Activated CD4-positive, CD25-positive, alpha-beta regulatory T cell treated with anti-CD3 and anti-CD28 coated beads, Interleukin-2, amount 50 U/mL, for 16 hours (primary cell): ENCODE data around the gene ISM2.
"Not testable (repeated sequence)": the region's sequence is repeated elsewhere in the genome, so short reads cannot be mapped to it uniquely, and the experiment has no call there.

ENCODE experiments used
- DNase-seq: peaks from one replicate; pipeline ENCODE4 v3.0.0-alpha.2; 2020; ENCODE audit warnings: low read depth, low spot score

Gene ISM2

DNA sequence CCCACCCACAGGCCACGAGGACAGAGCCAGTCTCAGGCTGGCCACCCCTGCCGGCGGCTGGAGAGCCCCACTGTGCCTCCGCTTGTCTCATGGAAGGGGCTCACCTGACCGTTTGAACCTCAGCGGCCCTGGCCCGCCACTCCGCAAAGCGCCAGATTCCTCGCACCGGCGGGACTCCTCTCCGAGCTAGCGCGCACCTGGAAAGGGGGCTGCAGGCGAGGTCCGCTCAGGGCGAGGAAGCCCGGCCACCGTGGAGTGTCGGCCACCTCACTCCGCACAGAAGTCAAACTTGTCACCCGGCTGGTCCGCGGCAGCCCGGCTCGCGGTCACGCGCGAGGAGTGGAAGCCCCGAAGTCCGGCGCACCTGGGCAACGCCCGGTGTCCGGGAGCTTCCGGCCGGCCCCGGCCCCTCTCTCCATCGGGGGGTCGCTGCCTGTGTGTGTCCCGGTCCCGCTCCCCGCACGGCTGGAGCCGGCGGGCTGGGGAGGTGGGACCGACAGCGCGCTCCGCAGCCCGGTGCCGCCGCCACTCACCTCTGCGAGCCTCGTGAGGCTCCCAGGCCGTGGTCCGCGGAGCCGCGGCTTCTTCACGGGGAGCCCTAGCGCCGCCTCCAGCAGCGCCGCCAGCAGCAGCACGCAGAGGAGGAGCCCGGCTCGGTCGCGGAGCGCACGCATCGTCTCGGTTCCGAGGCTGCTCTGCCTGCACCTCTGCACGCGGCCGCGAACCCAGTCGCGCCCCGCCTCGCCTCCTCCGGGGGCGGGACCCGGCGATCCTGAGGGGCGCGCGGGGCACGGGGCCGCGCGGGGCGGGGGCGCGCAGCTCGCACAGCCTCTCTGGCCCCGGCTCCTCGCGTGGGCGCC is at the start of gene ISM2:
Gene ISM2, minus strand, starts transcription at position 697 of the 860 bp plus-strand sequence. Its CDS starts 23 bp downstream, at position 674.
- DNase-seq: no peak

DNA sequence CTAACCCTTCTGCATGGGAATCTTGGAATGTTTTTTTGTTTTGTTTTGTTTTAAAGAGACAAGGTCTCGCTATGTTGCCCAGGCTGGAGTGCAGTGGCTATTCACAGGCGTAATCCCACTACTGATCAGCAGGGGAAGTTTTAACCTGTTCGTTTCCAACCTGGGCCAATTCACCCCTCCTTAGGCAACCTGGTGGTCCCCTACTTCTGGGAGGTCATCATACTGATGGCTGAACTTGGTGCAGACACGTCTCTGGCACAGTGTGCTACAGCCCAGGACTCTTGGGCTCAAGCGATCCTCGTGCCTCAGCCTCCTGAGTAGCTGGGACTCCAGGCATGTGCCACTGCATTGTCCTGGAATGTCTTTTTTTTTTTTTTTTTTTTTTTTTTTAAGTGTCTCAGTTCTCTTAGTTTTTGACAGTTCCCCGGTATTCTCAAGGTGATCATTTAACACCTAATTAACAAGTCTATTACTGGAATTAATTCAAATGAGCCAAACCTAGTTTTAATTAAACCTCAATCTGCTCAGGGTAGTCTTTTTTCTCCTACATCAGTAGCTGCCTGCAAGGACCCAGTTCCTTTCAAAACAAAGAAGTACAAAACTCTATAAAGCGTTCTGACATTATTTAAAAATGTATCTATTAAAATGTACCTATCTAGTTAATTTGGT is 49.0 kb upstream of the ISM2 start:
- no peak for DNase-seq

DNA sequence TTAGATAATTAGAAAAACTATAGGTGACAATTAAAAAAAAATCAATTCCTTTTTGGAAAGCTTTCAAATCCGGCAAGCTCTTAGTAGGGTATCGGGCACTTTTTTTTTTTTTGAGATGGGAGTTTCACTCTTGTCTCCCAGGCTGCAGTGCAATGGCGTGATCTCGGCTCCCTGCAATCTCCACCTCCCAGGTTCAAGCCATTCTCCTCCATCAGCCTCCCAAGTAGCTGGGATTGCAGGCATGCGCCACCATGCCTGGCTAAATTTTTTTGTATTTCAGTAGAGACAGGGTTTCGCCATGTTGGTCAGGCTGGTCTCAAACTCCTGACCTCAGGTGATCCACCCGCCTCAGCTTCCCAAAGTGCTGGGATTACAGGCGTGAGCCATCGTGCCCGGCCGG is 46.6 kb upstream of the ISM2 start:
- not testable (repeated sequence) for DNase-seq

DNA sequence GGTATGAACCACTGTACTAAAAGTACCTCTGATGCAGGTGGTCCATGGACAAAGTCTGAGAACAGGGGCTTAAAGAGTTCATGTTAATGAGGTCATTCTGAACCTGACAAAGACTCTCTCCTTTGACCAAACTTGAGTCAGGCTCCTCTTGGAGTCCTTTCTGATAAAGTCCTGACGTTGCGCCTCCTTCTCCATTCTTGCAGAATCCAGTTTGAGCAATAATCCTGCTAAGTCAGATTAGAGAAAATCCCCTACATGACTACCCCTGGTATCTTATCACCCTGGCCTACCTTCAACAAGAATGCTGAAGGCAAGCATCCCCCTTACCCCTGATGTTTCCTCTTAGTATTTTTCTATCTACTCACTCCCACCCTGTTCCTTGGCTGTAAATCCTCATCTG is 46.0 kb upstream of the ISM2 start:
- DNase-seq: no peak

DNA sequence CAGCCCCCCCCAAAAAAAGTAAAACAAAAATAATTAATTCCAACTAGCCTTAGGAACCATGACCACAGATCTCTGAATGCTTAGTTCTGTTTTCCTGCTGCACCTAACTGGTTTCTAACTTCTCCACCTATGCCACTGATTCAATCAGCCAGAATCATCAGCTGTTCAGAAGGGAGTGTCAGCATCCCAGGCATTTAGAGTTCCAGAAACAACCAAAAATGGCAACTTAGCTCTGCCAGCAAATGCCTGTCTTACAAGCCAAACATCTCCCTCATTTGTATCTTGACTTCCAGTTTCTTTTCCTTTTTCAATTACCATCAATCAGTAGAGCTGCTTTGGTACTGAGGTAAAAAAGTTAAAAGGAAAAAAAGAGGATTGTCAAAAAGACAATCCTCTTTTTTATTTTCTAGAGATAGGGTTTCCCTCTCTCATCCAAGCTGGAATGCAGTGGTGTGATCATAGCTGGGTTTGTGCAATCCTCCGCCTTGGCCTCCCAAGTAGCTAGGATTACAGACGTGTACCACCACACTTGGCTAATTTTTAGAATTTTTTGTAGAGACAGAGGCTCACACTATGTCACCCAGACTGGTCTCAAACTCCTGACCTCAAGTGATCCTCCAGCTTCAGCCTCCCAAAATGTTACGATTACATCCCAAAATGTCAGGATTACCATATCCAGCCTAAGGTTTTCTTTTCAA is 45.2 kb upstream of the ISM2 start:
- DNase-seq: no peak

DNA sequence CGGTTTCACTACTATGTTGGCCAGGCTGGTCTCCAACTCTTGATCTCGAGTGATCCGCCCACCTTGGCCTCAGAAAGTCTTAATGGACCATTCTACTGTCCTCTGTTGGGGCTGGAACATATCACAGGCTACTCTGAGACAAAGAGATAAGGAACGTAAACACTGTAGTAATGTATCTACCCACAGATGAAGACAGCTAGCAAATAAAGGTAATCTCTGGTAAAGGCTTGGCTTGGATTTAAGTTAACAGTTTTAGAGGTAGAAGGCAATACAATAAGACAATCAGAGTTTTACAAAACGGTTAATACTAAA is 44.6 kb upstream of the ISM2 start:
- no peak for DNase-seq

DNA sequence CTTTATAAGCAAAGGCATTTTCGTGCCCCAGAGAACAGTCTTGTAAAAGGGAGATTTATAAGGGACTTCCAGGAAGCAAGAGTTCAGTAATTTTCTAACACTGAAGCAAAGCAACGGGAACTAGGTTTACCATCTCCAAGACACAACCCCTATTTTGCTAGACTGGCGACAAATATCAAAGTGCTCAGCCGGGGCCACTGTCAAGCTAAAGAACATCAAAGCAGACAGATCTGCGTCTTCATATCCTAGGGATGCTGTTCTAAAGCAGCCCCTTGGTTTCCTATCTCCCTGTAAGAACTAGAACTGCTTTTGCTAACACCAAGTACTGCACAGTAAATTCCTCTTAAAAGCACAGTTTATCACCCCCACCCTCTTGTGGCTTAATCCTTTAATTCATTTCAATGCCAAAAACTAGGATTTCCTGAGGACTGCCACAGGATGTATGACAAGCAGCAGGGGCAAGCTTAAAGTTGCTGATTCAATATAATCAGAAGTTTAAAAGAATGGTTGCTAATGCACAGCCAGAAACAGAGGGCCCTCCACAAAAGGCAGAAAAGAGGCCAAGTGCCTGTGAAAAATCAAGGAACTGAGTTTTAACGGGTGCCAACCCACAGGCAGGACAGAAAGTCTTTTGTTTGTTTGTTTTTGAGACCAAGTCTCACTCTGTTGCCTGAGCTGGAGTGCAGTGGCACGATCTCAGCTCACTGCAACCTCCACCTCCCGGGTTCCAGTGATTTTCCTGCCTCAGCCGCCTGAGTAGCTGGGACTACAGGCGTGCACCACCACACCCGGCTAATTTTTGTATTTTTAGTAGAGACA is 44.0 kb upstream of the ISM2 start:
- DNase-seq: no peak

DNA sequence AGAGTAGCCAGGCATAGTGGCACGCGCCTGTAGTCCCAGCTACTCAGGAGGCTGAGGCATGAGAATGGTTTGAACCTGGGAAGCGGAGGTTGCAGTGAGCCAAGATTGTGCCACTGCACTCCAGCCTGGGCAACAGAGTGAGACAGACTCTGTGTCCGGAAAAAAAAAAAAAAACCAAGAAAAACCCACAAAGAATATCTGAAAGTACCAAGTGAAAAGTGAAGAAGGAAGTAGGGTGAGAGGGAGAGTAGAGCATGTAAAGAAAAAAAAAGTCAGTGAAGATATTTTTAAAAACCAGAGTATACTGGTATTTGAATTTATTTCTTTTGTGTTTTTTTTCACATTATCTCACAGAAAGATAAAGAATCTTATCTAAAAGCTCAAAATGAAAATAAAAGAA is 43.3 kb upstream of the ISM2 start:
- DNase-seq: no peak

DNA sequence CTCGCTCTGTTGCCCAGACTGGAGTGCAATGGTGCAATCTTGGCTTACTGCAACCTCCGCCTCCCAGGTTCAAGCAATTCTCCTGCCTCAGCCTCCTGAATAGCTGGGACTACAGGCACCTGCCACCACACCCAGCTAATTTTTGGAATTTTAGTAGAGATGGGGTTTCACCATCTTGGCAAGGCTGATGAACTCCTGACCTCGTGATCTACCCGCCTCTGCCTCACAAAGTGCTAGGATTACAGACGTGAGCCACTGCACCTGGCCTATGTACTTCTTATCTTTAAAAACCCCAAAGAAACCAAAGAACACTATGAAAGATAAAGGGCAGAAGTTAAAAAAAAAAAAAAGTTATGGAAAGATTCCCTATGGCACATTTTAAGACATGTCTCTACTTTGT is 38.3 kb upstream of the ISM2 start:
- DNase-seq: not testable (repeated sequence)

DNA sequence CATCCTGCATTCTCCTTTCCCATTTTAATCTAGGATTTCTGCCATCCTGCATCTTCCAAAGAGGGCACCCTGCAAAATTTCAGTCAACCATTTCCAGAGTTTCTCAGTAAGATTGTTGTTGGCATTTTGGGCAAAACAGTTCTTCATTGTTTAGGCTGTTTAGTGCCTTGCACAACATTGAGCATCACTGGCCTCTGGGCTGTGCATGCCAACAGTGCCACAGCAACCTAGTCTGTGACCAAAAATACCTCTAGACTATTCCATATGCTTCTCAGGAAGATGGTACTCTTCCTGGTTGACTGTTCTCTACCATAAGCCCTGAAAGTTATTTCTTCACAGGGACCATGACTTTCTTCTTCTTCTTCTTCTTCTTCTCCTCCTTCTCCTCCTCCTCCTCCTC is 32.5 kb upstream of the ISM2 start:
- no peak for DNase-seq

DNA sequence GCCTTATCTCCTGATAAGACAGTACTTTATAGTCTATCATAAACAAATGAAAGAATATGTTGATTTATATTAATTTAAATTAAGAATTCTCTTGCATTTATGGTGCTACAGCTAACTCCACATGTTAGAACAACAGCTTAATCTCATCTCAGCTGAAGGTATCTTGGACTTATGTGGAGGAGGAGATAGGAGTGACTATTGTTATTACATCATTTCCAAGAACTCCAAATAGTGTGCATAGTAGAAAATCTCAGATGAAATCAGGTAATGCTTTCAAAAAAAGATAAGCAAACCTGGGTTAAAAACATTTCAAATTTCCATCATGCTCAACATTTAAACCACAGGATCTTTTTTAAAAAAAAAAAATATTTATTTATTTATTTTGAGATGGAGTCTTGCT is 31.3 kb upstream of the ISM2 start:
- no peak for DNase-seq

DNA sequence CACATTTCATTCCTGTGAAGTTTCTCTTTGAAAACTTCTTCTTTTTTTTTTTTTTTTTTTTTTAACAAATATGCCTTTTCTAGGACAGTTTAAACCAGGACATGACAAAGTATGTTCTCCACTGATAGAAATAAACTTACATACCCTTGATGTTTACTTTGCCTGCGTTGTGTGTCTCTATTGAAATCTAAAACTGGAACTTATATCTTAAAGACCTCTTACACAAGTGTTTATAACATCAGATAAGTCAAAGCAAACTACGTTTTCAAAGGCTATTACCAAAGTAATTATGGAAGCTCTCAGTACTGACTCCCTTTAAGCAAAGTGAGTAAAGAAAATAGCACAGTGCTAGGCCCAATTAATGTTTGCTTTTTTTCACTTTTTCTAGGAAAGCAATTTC is 30.6 kb upstream of the ISM2 start:
- no peak for DNase-seq

DNA sequence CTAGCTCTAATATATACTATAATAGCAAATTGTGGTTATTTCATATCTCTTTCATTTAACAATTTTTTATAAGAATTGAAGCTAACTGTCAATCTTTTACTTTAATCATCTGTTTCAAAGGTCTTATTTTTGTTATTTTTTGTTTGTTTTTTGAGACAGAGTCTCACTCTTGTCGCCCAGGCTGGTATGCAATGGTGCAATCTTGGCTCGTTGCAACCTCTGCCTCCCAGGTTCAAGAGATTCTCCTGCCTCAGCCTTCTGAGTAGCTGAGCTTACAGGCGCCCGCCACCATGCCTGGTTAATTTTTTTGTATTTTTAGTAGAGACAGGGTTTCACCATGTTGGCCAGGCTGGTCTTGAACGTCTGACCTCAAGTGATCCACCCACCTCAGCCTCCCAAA is 30.1 kb upstream of the ISM2 start:
- DNase-seq: not testable (repeated sequence)

DNA sequence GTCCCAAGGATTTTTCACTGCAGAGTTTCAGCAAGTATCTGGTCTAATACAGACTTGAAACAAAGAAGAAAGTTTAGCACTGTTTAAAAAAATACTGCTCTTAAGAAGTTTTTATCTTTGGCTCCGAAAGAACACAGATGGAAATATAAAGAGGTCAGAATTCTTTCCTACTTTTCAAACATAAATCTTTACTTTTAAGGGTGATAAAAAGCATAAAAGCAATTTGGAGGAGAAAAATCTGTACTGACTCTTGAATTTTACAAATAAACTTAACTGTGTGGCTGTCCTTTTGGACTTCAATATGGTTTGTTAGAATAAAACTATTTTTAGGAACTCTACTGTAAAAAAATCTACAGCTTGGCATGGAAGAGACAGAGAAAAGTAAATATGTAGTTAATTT is 27.6 kb upstream of the ISM2 start:
- no peak for DNase-seq

DNA sequence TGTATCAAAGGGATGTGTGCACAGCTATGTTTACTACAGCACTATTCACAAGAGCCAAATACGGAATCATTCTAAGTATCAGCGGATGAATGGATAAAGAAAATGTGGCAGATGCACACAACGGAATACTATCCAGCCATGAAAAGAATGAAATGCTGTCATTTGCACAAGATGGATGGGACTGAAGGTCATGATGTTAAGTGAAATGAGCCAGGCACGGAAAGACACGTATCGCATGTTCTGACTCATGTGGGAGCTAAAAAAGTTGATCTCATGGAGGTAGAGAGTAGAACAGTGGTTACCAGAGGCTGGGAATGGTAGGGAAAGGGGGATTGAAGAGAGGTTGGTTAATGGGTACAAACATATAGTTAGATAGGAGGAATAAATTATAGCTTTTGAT is 25.9 kb upstream of the ISM2 start:
- DNase-seq: no peak

DNA sequence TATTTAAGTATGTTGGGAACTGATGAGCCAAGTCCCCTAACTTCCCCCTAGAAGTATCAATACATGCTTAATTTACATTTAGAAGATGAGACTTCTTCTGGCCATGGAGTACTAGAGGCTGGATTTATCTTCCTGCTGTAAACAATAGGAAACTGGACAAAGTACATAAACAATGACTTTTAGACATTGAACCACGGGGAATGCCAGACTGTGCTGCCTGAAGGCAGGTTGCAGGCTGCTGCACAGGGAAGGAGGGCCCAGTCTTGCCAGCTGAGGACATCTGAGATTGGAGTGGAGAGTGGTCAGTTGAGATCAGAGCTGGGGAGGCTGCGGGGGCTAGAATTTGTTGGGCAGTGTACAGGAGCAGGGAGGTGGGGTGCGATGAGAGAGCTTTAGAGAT is 24.5 kb upstream of the ISM2 start:
- no peak for DNase-seq

DNA sequence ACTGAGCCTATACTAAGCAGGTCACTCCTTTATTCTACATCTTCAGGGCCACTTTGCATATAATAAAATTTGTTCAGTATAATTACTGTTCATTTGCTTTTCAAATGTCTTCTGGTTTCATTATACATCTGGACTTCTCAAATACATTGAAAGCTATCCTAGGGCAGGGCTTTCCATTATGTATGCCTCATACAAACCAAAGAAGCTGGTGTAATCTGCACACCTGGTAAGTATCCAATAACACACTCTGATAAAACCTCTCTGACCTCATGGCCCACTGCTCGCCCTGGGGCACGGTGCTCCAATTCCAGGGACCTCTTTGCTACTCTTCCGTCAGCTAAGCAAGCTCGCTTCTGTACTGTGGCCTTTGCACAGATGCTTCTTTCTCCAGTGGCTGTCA is 21.9 kb upstream of the ISM2 start:
- no peak for DNase-seq

DNA sequence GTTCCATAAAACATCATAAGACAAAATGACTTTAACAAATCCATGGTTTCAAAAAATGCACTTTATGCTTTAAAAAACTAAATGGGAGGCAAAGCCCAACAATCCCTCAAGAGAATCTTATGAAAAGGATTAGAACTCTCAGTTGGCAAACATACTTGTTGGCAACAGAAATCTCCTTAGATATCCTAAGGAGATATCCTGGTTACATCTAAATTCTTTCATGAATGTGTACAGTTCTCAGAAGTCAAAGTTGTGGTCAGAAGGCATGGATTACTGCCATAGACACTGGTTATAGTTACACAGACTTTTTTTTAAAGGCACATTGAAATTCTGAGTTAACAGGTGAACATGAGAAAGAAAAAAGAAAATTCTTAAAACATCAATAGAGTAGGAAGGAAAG is 17.5 kb upstream of the ISM2 start:
- no peak for DNase-seq

DNA sequence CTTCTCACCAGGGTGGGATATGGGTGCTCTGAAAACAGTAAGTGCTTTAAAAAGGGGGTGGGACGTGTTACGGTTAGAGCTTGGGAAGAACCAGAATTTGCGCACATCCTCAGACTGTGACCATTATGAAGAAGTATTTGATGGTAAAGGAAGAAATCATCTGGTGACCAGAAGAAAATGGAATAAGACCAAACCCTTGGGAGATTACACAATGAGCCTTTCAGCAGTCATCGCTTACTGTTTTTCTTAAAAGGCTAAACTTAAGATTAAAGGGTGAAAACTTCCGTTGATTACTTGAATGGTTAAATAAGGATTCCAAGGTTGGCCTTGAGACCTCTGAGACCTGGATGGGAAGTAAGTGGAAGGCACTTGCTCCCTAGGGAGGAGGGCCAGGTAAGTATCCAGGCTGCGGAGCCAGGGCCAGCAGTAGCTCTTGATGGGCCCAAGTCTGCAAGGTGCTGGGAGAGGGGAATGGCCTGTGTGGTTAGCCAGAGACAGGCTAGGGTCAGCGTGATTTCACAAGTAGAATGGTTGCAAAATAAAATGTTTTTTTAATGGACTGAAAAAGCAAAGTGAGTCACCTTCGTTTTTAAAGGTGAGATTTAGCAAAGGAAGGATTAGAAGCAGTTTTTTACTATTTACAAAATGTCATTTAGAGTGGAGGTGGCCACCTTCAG is 13.0 kb upstream of the ISM2 start:
- no peak for DNase-seq

DNA sequence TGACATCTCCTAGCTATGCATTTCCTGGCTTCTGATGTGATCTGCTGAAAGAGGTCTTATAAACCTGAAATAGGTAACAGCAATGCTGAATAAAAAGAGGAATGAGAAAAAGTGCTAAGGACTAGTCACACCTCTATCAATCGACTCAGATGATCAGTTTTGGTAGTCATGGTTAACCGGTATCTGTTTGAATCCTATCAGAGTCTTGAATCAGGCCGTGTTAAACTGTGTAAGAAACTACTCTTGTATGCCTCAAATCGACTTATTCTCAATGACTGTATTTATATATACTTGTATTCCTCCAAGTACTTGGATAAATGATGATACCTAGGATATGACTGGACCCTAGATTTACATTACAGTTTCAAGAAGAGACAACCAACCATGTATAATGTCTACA is 10.8 kb upstream of the ISM2 start:
- no peak for DNase-seq

DNA sequence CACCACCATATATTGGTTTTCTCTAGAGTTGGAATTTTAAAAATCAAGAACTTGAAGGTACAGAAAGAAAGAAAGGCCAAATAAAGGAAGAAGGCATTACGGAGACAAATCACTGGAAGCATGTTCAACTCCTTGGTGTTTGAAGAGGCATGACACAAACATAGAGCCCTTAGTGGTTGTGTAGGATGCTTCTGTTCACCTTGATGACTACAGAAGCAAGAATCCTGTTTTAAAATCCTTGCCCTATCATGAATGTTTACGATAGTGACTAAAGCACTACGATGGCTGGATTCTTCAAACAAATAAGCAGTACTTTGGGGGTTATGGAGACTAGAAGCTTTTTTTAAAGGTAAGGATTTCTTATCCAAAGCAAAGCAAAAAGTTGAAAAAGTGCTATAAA is 10.3 kb upstream of the ISM2 start:
- no peak for DNase-seq
